HepG2 (cell line): ENCODE data around the gene MICAL3. TPM values are rescaled to one million over a fixed set of nuclear protein-coding genes. Genes with fewer than 3 reads are reported as not detected.

Experiments
- ATAC-seq: fragments of 200-7000 bp; cut with Tn5 transposase; 3 replicates; pipeline ENCODE4 v1.9.1; 2020; ENCODE audit warnings: mild to moderate bottlenecking, moderate library complexity
- BruUV-seq: library from RNA; stranded (reverse); fragments of 400-500 nt; replicated peaks from 2 replicates; lab custom pipeline; 2021; lab: Mats Ljungman, UMichigan
- CTCF ChIA-PET: fragments of 300-600 bp; formaldehyde crosslinking; extraction: SDS; loops from one replicate; lab custom pipeline; 2021; ENCODE audit warnings: low total read pairs, inconsistent platforms, low intra/inter-chr PET ratio; lab: Yijun Ruan, JAX
- POLR2A ChIA-PET: fragments of 350-600 bp; sonication (Branson Sonifier 250); formaldehyde crosslinking; loops from one replicate; lab custom pipeline; 2020; ENCODE audit warnings: antibody characterized with exemption, inconsistent platforms; lab: Yijun Ruan, JAX
- DNase-seq: peaks from one replicate; pipeline ENCODE4 v3.0.0-alpha.2; 2015; ENCODE audit warnings: low spot score
- FAIRE-seq: peaks from 3 replicates; lab custom pipeline; 2011; peaks lifted over from hg19 to GRCh38; lab: Jason Lieb, UNC
- H2AFZ ChIP-seq: one replicate; pipeline ENCODE4 v1.6.1; 2011; ENCODE audit warnings: low read length, inconsistent platforms
- H3K27ac ChIP-seq: fragments of 300-600 bp; 3 replicates; pipeline ENCODE4 v1.8.0; 2011; ENCODE audit warnings: mixed run types, mild to moderate bottlenecking, mixed read lengths, low read length, inconsistent platforms; ENCODE audit not compliant: insufficient read depth; ENCODE audit errors: extremely low read length
- H3K27me3 ChIP-seq, 2 experiments: fragments of 200-600 bp in 1 of 2; 2 replicates in 1 of 2; 3 replicates in 1 of 2; pipeline versions ENCODE4 v1.6.0 to v1.8.0; 2011; ENCODE audit warnings: low read length in 2 of 2, mild to moderate bottlenecking in 2 of 2, moderate library complexity in 2 of 2, inconsistent platforms in 1 of 2; ENCODE audit not compliant: insufficient read depth in 2 of 2, control insufficient read depth in 1 of 2
- H3K36me3 ChIP-seq, 2 experiments: fragments of 200-600 bp in 1 of 2; replicated peaks in 1 of 2; 2 replicates in 1 of 2; 3 replicates in 1 of 2; pipeline versions ENCODE4 v1.5.1 to v1.8.0; 2011; ENCODE audit warnings: low read length in 2 of 2, inconsistent platforms in 1 of 2; ENCODE audit not compliant: insufficient read depth in 2 of 2, control insufficient read depth in 1 of 2
- H3K4me1 ChIP-seq: 2 replicates; pipeline ENCODE4 v1.5.1; 2012; ENCODE audit warnings: low read length, inconsistent platforms; ENCODE audit not compliant: insufficient read depth
- H3K4me2 ChIP-seq: 2 replicates; pipeline ENCODE4 v1.6.0; 2011; ENCODE audit warnings: low read depth, low read length, inconsistent platforms
- H3K4me3 ChIP-seq, 3 experiments: fragments of 200-600 bp in 1 of 3; sonication (generic), shearing (Covaris generic) in 1 of 3; replicated peaks in 1 of 3; 2 replicates each; pipeline ENCODE4 v1.5.1; 2011 to 2016; ENCODE audit warnings: low read length in 3 of 3, inconsistent platforms in 2 of 3, low read depth in 2 of 3, mild to moderate bottlenecking in 2 of 3, control low read depth in 1 of 3, mixed read lengths in 1 of 3; ENCODE audit not compliant: insufficient read depth in 1 of 3
- H3K79me2 ChIP-seq: one replicate; pipeline ENCODE4 v1.6.1; 2011; ENCODE audit warnings: low read length, inconsistent platforms; ENCODE audit not compliant: insufficient read depth
- H3K9ac ChIP-seq: 2 replicates; pipeline ENCODE4 v1.6.0; 2011; ENCODE audit warnings: mild to moderate bottlenecking, low read depth, low read length, inconsistent platforms; ENCODE audit not compliant: insufficient read depth
- H3K9me3 ChIP-seq: 2 replicates; pipeline ENCODE4 v1.5.1; 2012; ENCODE audit warnings: mild to moderate bottlenecking, low read length
- H4K20me1 ChIP-seq: 2 replicates; pipeline ENCODE4 v1.6.0; 2011; ENCODE audit warnings: inconsistent platforms, mild to moderate bottlenecking, low read length, moderate library complexity; ENCODE audit not compliant: insufficient read depth
- DZIP1 ChIP-seq: sonication (generic); formaldehyde crosslinking; IDR thresholded peaks from 2 replicates; pipeline ENCODE4 v1.5.0; 2020; ENCODE audit warnings: mild to moderate bottlenecking, missing genetic modification reagents
- GFI1 ChIP-seq: sonication (generic); formaldehyde crosslinking; IDR thresholded peaks from 2 replicates; pipeline ENCODE4 v1.5.0; 2020; ENCODE audit warnings: missing genetic modification reagents, mild to moderate bottlenecking, borderline replicate concordance
- JARID2 ChIP-seq: sonication (generic); formaldehyde crosslinking; IDR thresholded peaks from 2 replicates; pipeline ENCODE4 v1.8.1; 2023; ENCODE audit warnings: missing genetic modification reagents, inconsistent platforms; ENCODE audit not compliant: insufficient replicate concordance
- ZBTB33 ChIP-seq: sonication (generic); formaldehyde crosslinking; IDR thresholded peaks from 2 replicates; pipeline ENCODE4 v1.4.0; 2020; ENCODE audit warnings: missing genetic modification reagents
- ZFYVE20 ChIP-seq: sonication (generic); formaldehyde crosslinking; IDR thresholded peaks from 2 replicates; pipeline ENCODE4 v1.8.0; 2023; ENCODE audit warnings: low read depth, mild to moderate bottlenecking, moderate library complexity, missing genetic modification reagents, borderline replicate concordance
- ZNF598 ChIP-seq: sonication (generic); formaldehyde crosslinking; IDR thresholded peaks from 2 replicates; pipeline ENCODE4 v1.5.1; 2020; ENCODE audit warnings: mild to moderate bottlenecking, missing genetic modification reagents, borderline replicate concordance
- ZNF609 ChIP-seq: sonication (generic); formaldehyde crosslinking; IDR thresholded peaks from 2 replicates; pipeline ENCODE4 v1.4.0; 2020; ENCODE audit warnings: mild to moderate bottlenecking, missing genetic modification reagents, borderline replicate concordance
- ZSCAN25 ChIP-seq: sonication (generic); formaldehyde crosslinking; IDR thresholded peaks from 2 replicates; pipeline ENCODE4 v1.8.0; 2022; ENCODE audit warnings: mild to moderate bottlenecking, missing genetic modification reagents
- ZSCAN29 ChIP-seq: sonication (generic); formaldehyde crosslinking; conservative IDR thresholded peaks from 2 replicates; pipeline ENCODE4 v1.4.0; 2020; ENCODE audit warnings: mild to moderate bottlenecking, missing genetic modification reagents
- WGBS: methylation state at CpG from one replicate; pipeline ENCODE4 v1.1.6; 2017; ENCODE audit warnings: low lambda C conversion rate; 5-methylcytosine and 5-hydroxymethylcytosine counted together
- in situ Hi-C: cut with HindIII; loops from 2 replicates; pipeline ENCODE4 v1.10.0; 2017; ENCODE audit warnings: low pct_unique_long_range_greater_than_20kb; ENCODE audit not compliant: extremely low pct_ligation_motif_present
- intact Hi-C: fragments of 100-400 bp; cut with micrococcal nuclease; formaldehyde crosslinking; loops from one replicate; pipeline ENCODE4 v1.10.0; 2022; ENCODE audit not compliant: unreplicated experiment
- polyA plus RNA-seq, 8 experiments: library from polyadenylated mRNA; depleted of rRNA in 3 of 8; stranded (reverse) in 7 of 8; unstranded in 1 of 8; fragments of >200 nt; fragmentation: Illumina TruSeq in 4 of 8; extraction: Trizol in 4 of 8; gene quantifications; 2 replicates each; pipeline versions ENCODE4 v1.2.1 to v1.2.3, GENCODE V29; 2011 to 2016; ENCODE audit warnings: low read depth in 4 of 8, missing spikeins in 1 of 8, mixed read lengths in 1 of 8; ENCODE audit not compliant: insufficient read depth in 1 of 8
- total RNA-seq, 5 experiments: library from RNA; depleted of rRNA; stranded (reverse); fragments of >200 nt; fragmentation: Illumina TruSeq; extraction: Trizol; gene quantifications; 2 replicates each; pipeline ENCODE4 v1.2.3, GENCODE V29; 2016; ENCODE audit warnings: low read depth in 1 of 5
- TF ChIP-seq, protein P1 (sequence below): sonication (generic); formaldehyde crosslinking; IDR thresholded peaks from 2 replicates; pipeline ENCODE4 v1.5.1; 2020; ENCODE audit warnings: missing genetic modification reagents, mild to moderate bottlenecking, borderline replicate concordance

MICAL3 gene
- total and polyA plus RNA-seq, 2 of the 13 experiments (the other 11 are each of a cell fraction or from before 2014, with no cell fraction given), result 5.3 to 12.5 TPM

- Histone ChIP-seq H3K4me1 (peaks cover 26% of the 10 kb centered on the region), H3K9ac (no peak overlapping the region), H3K79me2 (peaks cover 44% of the 10 kb centered on the region), H3K27me3 (no peaks in the 10 kb centered on the region), H2AFZ (no peak overlapping the region), H3K27ac (no peak overlapping the region), H3K4me2 (no peak overlapping the region), H3K4me3 (no peak overlapping the region), H3K36me3 (peaks cover 3% of the 10 kb centered on the region in 2 experiments; a peak in 1 of 5 replicates), H4K20me1 (no peaks in the 10 kb centered on the region), H3K9me3 (no peaks in the 10 kb centered on the region)
- in situ Hi-C loops (no loop called here), intact Hi-C loops (no loop called here)
- ATAC-seq, result no peak
- no peak for FAIRE-seq
- no TSS peak for BruUV-seq
- WGBS, result 95% methylated on average over 6 of the region's 8 CpGs
- no peak for DNase-seq
- CTCF ChIA-PET, result no interaction called here
- POLR2A ChIA-PET, result interaction anchor here (1.3 kb wide), 1 partner anchor 12 kb away, joined by 3 read pairs; no protein-coding TSS in a partner anchor
- TF ChIP-seq, protein P1, sequence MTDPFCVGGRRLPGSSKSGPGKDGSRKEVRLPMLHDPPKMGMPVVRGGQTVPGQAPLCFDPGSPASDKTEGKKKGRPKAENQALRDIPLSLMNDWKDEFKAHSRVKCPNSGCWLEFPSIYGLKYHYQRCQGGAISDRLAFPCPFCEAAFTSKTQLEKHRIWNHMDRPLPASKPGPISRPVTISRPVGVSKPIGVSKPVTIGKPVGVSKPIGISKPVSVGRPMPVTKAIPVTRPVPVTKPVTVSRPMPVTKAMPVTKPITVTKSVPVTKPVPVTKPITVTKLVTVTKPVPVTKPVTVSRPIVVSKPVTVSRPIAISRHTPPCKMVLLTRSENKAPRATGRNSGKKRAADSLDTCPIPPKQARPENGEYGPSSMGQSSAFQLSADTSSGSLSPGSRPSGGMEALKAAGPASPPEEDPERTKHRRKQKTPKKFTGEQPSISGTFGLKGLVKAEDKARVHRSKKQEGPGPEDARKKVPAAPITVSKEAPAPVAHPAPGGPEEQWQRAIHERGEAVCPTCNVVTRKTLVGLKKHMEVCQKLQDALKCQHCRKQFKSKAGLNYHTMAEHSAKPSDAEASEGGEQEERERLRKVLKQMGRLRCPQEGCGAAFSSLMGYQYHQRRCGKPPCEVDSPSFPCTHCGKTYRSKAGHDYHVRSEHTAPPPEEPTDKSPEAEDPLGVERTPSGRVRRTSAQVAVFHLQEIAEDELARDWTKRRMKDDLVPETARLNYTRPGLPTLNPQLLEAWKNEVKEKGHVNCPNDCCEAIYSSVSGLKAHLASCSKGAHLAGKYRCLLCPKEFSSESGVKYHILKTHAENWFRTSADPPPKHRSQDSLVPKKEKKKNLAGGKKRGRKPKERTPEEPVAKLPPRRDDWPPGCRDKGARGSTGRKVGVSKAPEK (CRISPR knock-in tag), result no peak
- no peak for TF ChIP-seq GFI1
- no peak for TF ChIP-seq DZIP1 (CRISPR knock-in tag)
- no peak for TF ChIP-seq ZBTB33
- no peak for TF ChIP-seq ZSCAN25
- TF ChIP-seq ZFYVE20 (CRISPR knock-in tag), result no peak
- TF ChIP-seq JARID2 (CRISPR knock-in tag), result no peak
- no peak for TF ChIP-seq ZSCAN29 (CRISPR knock-in tag)
- TF ChIP-seq ZNF598, result no peak
- TF ChIP-seq ZNF609, result no peak
These were observed 64.3 kb downstream of the MICAL3 start for GRCh38 chr22:17960011-17960410.
